GM10847 (cell line): ENCODE results near the gene PRSS21.

Experiments
- POLR2A ChIP-seq: IDR thresholded peaks from 2 replicates; pipeline ENCODE4 v1.6.1; 2011; ENCODE audit not compliant: insufficient read length; ENCODE audit errors: extremely low read depth

Gene PRSS21

GRCh38 chr16:2787406-2787805, 29.6 kb upstream of the PRSS21 start, which contains the start of gene PRSS33:
Gene PRSS33 (minus strand): TSS chr16:2787560. CDS start chr16:2786547, 1,013 bp downstream.
- TF ChIP-seq POLR2A: no peak

GRCh38 chr16:2787961-2788360, 29.1 kb upstream of the PRSS21 start:
- TF ChIP-seq POLR2A: no peak

GRCh38 chr16:2790631-2791030, 26.4 kb upstream of the PRSS21 start:
- no peak for TF ChIP-seq POLR2A

GRCh38 chr16:2791174-2791573, 25.9 kb upstream of the PRSS21 start:
- no peak for TF ChIP-seq POLR2A

- TF ChIP-seq POLR2A: no peak
Observed at GRCh38 chr16:2792940-2793339, 24.1 kb upstream of the PRSS21 start.

GRCh38 chr16:2795395-2796143, 21.5 kb upstream of the PRSS21 start:
- TF ChIP-seq POLR2A: no peak

GRCh38 chr16:2798723-2799204, 18.3 kb upstream of the PRSS21 start:
- TF ChIP-seq POLR2A: no peak

- TF ChIP-seq POLR2A: no peak
Observed at GRCh38 chr16:2799205-2799858, 17.7 kb upstream of the PRSS21 start.

GRCh38 chr16:2799859-2800226, 17.2 kb upstream of the PRSS21 start:
- TF ChIP-seq POLR2A: no peak

- no peak for TF ChIP-seq POLR2A
Observed at GRCh38 chr16:2803545-2804195, 13.4 kb upstream of the PRSS21 start.

GRCh38 chr16:2804728-2805127, 12.3 kb upstream of the PRSS21 start:
- no peak for TF ChIP-seq POLR2A

- no peak for TF ChIP-seq POLR2A
Observed at GRCh38 chr16:2806286-2806685, 10.8 kb upstream of the PRSS21 start.

- no peak for TF ChIP-seq POLR2A
Observed at GRCh38 chr16:2808181-2808580, 8.9 kb upstream of the PRSS21 start.

GRCh38 chr16:2809149-2809760, 7.8 kb upstream of the PRSS21 start:
- no peak for TF ChIP-seq POLR2A

GRCh38 chr16:2810651-2811050, 6.4 kb upstream of the PRSS21 start:
- no peak for TF ChIP-seq POLR2A

- TF ChIP-seq POLR2A: no peak
Observed at GRCh38 chr16:2811703-2812471, 5.2 kb upstream of the PRSS21 start.
